NCI-H1092 (cell line): Measurements from ENCODE around the gene KCTD15.

Experiments
- DNase-seq: peaks from one replicate; lab custom pipeline; 2025; lab: John Stamatoyannopoulos, UW

The KCTD15 gene

DNA sequence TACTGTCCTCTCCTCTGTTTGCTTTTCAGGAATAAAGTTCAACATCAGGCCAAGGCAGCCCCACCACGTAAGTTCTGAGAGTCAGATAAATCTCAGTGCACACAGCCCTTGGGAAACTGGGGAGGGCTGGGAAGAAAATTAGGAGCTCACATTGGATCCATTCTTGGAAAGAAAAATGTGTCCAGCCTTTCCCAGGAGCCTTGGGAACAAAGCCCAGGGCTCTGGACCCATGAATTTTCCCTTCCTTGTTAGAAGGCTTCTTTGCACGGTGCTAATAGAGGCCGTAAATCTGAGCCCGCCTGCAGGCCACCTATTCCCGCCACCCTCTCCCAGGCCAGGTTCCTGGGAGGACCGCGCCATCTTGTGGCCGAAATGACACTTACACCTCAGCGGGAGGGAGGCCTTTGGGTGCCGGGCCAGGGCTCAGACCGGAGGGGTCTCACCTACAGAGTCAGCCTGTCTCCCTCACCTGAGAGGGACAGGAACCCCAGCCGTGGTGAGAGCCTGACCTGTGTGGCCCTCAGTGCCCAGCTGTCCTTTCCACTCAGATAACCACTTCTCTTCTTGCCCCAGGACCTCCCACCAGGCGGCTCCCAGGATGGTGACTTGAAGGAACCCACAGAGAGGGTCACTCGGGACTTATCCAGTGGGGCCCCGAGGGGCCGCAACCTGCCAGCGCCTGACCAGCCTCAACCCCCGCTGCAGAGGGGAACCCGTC, 25.1 kb upstream of the KCTD15 start:
- DNase-seq = peak; percentile 51

- DNase-seq = no peak
These were observed 24.4 kb upstream of the KCTD15 start for GRCh38 chr19:33772102-33772857.

DNA sequence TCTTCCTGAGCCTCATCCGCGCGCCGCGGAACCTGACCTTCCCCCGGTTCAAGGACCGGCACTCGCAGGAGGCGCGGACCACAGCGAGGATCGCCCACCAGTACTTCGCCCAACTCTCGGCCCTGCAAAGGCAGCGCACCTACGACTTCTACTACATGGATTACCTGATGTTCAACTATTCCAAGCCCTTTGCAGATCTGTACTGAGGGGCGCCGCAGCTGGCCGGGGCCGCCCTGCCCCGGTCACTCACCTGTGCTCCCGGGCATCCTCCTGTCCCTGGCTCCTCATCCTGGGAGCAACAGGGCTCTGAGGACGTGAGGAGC, 23.9 kb upstream of the KCTD15 start:
- DNase-seq = no peak

GRCh38 chr19:33773704-33774624, 22.7 kb upstream of the KCTD15 start:
- DNase-seq = no peak

- DNase-seq = no peak
These were observed 21.9 kb upstream of the KCTD15 start for GRCh38 chr19:33774751-33775150.

GRCh38 chr19:33775731-33776487, 20.8 kb upstream of the KCTD15 start:
- no peak for DNase-seq

DNA sequence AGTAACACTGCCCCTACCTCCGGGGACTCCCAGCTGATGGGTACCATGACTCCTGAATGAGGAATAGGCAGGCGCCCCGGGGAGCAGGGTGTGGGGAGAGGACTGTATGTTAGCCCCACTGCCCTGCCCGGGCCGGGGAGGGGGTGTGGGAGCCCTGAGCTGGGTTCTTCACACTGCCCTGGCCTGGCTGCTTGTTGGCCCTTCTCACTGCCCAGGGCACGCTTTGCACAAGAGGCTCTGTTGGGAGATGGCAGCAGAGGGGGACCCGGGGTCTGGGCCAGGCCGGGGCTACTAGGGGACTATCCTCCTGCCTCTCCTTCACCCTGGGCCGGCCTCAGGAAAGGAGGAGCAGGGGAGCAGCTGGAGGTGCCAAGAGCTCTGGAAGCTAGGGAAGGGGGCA, 19.3 kb upstream of the KCTD15 start:
- no peak for DNase-seq

- DNase-seq = no peak
These were observed 18.9 kb upstream of the KCTD15 start for GRCh38 chr19:33777753-33778088.

- DNase-seq = peak; percentile 66
These were observed 18.4 kb upstream of the KCTD15 start for GRCh38 chr19:33778089-33778791.

DNA sequence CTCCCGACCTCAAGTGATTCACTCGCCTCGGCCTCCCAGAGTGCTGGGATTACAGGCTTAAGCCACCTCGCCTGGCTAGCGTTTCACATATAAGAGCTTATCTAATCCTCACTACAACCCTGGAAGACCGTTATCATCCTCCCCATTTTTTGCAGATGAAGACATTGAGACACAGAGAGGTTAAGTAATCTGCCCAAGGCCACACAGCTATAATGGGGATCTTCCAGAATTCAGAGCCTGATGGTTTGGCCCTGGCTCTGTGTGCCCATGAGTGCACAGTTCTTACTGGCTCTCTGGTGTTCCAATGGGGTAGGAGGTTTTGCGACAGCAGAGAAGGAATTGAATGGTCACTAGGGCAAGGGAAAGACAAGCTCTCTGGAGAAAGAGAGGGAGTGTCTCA, 16.8 kb upstream of the KCTD15 start:
- no peak for DNase-seq

- DNase-seq = no peak
These were observed 16.4 kb upstream of the KCTD15 start for GRCh38 chr19:33780251-33780650.

- no peak for DNase-seq
These were observed 15.9 kb upstream of the KCTD15 start for GRCh38 chr19:33780746-33781145.

- DNase-seq = no peak
These were observed 15.2 kb upstream of the KCTD15 start for GRCh38 chr19:33781415-33781935.

DNA sequence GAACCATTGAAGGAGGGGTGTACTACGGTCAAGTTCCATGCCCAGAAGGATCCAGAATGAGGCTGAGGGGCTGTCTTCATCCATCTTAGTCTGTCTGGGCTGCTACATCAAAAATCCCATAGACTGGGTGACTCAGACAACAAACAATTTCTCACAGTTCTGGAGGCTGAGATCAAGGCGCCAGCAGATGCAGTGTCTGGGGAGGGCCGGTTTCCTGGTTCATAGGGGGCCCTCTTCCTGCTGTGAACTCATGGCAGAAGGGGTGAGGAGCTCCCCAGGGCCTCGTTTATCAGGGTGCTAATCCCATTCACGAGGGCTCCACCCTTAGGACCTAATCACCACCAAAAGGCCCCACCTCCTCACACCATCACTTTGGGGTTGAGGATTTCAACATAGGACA, 14.7 kb upstream of the KCTD15 start:
- no peak for DNase-seq

DNA sequence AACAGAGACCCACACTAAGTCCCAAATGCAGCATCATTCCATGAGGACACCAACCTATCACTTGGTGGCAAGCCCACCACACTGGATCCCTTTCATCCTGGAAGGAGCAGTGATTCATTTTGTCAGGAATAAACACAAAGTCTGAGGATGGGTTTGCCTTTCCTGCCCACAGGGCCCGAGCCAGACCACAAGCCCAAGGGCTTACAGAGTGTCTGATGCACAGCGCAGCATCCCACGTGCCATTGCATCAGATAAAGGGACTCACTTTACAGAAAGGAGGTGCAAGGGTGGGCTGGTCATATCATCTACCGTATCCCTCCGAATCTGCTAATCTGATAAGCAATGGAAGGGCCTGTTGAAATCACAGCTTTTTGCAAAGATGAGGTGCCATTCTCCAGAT, 12.2 kb upstream of the KCTD15 start:
- DNase-seq = no peak

- no peak for DNase-seq
These were observed 10.9 kb upstream of the KCTD15 start for GRCh38 chr19:33785795-33786194.

DNA sequence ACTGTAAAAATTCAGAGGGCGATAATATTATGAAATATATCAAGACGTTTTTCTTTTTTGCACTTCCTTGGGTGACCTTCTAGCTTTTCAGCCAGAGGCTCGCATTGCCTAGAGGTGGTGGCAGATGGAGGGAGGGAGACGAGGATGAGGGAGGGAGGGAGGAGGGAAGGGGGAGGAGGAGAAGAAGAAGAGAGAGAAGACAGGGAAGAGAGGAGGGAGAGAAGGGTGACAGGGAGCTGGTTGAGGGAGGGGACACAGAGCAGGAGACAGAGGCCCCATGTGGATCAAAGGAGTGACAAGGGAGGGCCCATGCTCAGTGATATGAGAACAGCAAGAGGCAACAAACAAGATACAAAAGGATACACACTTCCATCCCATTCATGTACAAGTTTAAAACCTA, 8.0 kb upstream of the KCTD15 start:
- DNase-seq = no peak

DNA sequence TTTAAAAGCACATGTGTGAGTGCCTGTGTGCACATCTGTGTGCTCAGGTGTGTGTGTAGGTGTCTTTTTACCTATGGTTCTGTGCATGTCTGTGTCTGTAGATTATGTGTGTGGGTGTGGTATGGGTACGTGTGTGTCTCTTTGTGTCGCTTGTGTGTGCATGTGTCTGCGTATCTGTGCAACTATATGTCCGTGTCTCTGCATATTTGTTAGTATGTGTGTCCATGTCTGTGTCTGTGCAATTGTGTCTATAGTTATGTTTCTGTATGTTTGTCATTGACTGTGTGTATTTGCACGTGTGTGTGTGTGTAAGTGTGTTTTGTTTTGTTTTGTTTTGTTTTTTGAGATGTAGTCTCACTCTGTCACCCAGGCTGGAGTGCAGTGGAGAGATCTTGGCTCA, 7.3 kb upstream of the KCTD15 start:
- DNase-seq = no peak

DNA sequence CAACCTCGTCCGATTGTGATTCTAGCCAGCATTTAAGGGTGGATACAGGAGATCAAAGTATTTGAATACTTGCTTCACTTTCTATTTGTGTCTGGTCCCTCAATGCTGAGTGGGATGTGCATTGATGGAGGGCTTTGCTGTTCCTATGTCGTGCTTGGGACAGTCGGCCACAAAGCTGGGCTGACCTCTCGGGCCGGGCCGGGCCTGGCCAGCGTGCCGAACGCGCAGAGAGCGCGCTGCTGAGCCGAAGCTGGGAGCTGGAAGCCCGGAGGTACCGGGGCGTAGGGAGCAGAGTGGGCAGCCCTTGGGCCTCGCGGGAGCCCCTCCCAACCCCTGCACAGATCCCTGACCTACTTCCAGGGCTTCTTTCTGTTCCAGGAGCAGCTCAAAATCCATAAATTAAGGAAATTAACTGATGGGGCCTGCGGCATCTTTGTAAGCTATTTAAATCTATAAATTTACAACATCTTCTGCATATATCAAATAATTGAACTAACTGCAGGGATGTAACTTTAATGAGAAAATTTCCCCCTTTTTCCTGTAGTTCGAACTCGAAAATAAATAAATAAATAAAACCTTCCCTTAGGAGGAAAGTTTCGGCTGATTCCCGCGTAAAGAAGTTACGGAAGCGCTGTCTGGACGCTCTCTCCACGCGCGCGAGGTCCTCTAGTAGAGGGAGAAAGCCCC, 1.8 kb upstream of the KCTD15 start:
- DNase-seq = no peak

- DNase-seq = peak; percentile 64
These were observed 1.1 kb upstream of the KCTD15 start for GRCh38 chr19:33795370-33796163.
